ENCODE results near the gene SYNE1. TPM values are rescaled to one million over a fixed set of nuclear protein-coding genes. Genes with fewer than 3 reads are reported as not detected.

Gene SYNE1
- total and polyA plus RNA-seq, 10 donors: 27.8 to 336 (median 247) TPM

DNA sequence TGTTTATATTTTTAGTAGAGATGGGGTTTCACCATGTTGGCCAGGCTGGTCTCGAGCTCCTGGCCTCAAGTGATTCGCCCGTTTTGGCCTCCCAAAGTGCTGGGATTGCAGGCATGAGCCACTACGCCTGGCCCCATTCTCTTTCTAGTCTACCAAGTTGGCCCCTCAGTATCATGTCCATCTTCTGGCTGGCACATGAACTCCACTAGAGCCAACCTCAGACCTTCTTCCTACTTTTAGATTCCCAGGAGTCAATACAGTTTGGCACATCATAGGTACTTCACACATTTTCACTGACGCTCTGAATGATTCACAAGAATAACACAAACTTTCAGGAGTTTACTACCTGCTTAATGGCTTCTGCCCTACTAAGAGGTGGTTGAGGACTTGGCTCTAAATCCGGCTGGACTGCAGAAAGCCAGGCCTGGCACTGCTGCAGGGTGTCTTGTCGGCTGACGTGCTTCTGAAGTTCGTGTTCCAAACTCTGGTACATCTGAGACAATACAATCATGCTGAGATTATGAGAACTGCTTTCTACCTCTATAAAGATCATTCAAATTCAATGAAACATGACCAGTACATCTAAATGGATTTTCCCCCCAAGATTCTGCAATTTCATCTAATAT is 293.3 kb downstream of the SYNE1 start:
- no peak overlapping the region for H3K4me3 ChIP-seq
- peaks cover 0 to 11% (median 0%) of the 10 kb centered on the region in 6 donors for H3K4me1 ChIP-seq
- H3K27ac ChIP-seq: no peak overlapping the region
- peaks cover 0 to 94% (median 15%) of the 10 kb centered on the region in 6 donors for H3K36me3 ChIP-seq
- no peaks in the 10 kb centered on the region for H3K9me3 ChIP-seq
- TF ChIP-seq, protein P1, sequence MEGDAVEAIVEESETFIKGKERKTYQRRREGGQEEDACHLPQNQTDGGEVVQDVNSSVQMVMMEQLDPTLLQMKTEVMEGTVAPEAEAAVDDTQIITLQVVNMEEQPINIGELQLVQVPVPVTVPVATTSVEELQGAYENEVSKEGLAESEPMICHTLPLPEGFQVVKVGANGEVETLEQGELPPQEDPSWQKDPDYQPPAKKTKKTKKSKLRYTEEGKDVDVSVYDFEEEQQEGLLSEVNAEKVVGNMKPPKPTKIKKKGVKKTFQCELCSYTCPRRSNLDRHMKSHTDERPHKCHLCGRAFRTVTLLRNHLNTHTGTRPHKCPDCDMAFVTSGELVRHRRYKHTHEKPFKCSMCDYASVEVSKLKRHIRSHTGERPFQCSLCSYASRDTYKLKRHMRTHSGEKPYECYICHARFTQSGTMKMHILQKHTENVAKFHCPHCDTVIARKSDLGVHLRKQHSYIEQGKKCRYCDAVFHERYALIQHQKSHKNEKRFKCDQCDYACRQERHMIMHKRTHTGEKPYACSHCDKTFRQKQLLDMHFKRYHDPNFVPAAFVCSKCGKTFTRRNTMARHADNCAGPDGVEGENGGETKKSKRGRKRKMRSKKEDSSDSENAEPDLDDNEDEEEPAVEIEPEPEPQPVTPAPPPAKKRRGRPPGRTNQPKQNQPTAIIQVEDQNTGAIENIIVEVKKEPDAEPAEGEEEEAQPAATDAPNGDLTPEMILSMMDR (IDR thresholded peaks at IDR 0.05 in 8 of 11, conservative IDR thresholded peaks at IDR 0.05 in 3 of 11): no peak
- TF ChIP-seq POLR2A (IDR thresholded peaks at IDR 0.05) (no peak), POLR2AphosphoS5 (IDR thresholded peaks at IDR 0.05) (no peak)
- intact Hi-C loops (cut with DNase I; ENCODE audit: low total_unique reads): no loop called here
- no peak for DNase-seq
- WGBS, 5 donors: 92 to 98% (median 96%) methylated on average over 9 of the region's 9 CpGs
- no peaks in the 10 kb centered on the region for H3K27me3 ChIP-seq (replicated peaks in 1 of 7)

DNA sequence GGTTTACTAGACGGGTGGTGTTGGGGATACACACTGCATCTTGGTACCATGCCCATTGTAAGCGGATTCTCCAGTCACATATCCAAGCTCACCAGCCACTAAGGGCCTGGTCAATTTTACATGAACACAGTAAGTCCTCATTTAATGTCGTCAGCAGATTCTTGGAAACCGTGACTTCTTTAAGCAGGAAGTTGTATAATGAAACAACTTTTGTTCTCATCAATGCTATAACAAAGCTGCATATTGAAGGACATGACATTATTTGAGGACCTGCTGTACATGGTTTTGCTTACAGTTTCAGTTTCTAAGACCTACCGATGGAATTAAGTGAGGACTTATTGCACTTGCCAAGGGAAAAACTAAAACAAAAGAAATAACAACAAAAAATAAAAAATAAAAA is 295.6 kb downstream of the SYNE1 start:
- DNase-seq: no peak
- Histone ChIP-seq H3K4me1 (peaks cover 0 to 17% (median 0%) of the 10 kb centered on the region in 6 donors), H3K4me3 (no peak overlapping the region), H3K36me3 (peaks cover 0 to 94% (median 16%) of the 10 kb centered on the region in 6 donors), H3K9me3 (no peaks in the 10 kb centered on the region), H3K27me3 (replicated peaks in 1 of 7) (no peaks in the 10 kb centered on the region), H3K27ac (peak overlapping the region in 6 of 8 donors; percentile 17 to 44 (median 34))
- 55 to 74% (median 66%) methylated on average over 5 of the region's 5 CpGs for WGBS, 5 donors
- TF ChIP-seq POLR2AphosphoS5 (IDR thresholded peaks at IDR 0.05): no peak
- TF ChIP-seq, protein P1 (IDR thresholded peaks at IDR 0.05 in 8 of 11, conservative IDR thresholded peaks at IDR 0.05 in 3 of 11): no peak
- no peak for TF ChIP-seq POLR2A (IDR thresholded peaks at IDR 0.05)
- intact Hi-C loops (cut with DNase I; ENCODE audit: low total_unique reads): no loop called here

DNA sequence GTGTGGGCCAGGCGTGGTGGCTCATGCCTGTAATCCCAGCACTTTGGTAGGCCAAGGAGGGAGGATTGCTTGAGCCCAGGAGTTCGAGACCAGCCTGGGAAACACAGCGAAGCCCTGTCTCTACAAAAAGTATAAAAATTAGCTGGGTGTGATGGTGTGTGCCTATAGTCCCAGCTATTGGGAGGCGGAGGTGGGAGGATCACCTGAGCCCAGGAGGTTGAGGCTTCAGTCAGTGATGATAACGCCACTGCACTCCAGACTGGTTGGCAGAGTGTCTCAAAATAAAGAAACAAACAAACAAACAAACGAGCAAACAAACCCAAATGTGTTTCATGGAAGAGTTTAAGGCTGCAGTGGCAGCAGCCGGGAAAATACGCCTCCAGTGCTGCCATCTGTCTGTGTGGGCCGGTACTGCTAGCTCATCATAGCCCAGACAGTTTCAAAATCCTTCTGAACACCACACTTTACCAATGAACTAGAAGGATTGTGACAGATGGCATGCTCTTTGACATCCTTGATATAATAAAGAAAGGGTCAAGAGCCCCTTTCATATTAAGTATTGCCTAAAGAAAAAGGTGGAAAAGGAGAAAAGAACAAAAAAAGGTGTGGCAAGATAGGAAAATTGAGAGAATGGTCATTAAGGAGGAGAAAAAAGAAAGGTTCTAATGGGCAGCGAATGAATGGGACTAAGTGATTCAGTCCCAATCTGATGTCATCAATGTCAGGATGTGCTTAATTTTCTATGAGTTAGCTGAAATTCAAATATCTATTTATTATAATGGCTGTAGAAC is 298.6 kb downstream of the SYNE1 start:
- TF ChIP-seq, protein P1 (IDR thresholded peaks at IDR 0.05 in 8 of 11, conservative IDR thresholded peaks at IDR 0.05 in 3 of 11): peak; percentile 78 to 93 (median 89)
- TF ChIP-seq POLR2AphosphoS5 (IDR thresholded peaks at IDR 0.05) (peak in 1 of 3 donors; percentile 41), POLR2A (IDR thresholded peaks at IDR 0.05) (no peak)
- H3K27me3 ChIP-seq (replicated peaks in 1 of 7): no peaks in the 10 kb centered on the region
- peaks cover 0 to 94% (median 16%) of the 10 kb centered on the region in 6 donors for H3K36me3 ChIP-seq
- no peak overlapping the region for H3K4me3 ChIP-seq
- intact Hi-C loops (cut with DNase I; ENCODE audit: low total_unique reads): no loop called here
- DNase-seq: peak; percentile 80
- no peak overlapping the region for H3K27ac ChIP-seq
- peaks cover 0 to 17% (median 0%) of the 10 kb centered on the region in 6 donors for H3K4me1 ChIP-seq
- no peaks in the 10 kb centered on the region for H3K9me3 ChIP-seq
- 47 to 50% (median 49%) methylated on average over 10 of the region's 10 CpGs for WGBS, 5 donors

DNA sequence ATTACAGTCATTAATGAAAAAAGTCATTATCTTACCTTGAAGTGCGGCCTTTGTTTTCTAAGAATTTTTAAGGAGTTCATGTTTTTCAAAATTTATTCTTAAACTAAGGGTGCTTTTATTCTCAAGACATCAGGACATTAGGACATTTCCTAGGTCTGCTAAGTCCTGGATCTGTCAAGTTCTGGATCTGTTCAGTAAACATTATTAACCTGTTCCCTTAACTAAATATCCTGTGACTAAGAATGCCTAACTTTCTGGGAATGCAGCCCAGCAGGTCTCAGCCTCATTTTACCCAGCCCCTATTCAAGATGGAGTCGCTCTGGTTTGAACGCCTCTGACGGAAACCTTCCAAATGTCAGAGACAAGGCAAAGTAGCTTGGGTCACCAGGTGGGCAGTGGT is 302.6 kb downstream of the SYNE1 start:
- intact Hi-C loops (cut with DNase I; ENCODE audit: low total_unique reads): no loop called here
- 95 to 99% (median 96%) methylated on average over 4 of the region's 4 CpGs for WGBS, 5 donors
- Histone ChIP-seq H3K27me3 (replicated peaks in 1 of 7) (no peaks in the 10 kb centered on the region), H3K4me3 (no peak overlapping the region), H3K4me1 (peaks cover 0 to 7% (median 0%) of the 10 kb centered on the region in 6 donors), H3K36me3 (peaks cover 0 to 97% (median 26%) of the 10 kb centered on the region in 6 donors), H3K9me3 (no peaks in the 10 kb centered on the region), H3K27ac (no peak overlapping the region)
- TF ChIP-seq, protein P1 (IDR thresholded peaks at IDR 0.05 in 8 of 11, conservative IDR thresholded peaks at IDR 0.05 in 3 of 11): no peak
- TF ChIP-seq POLR2AphosphoS5 (IDR thresholded peaks at IDR 0.05) (no peak), POLR2A (IDR thresholded peaks at IDR 0.05) (no peak)
- DNase-seq: no peak
